Activated CD4-positive, alpha-beta T cell treated with anti-CD3 and anti-CD28 coated beads, Interleukin-2, Interleukin-6, amounts not matched to agents 100 ng/mL and 50 ng/mL, durations not matched to agents 16 hours and 8 hours (primary cell): ENCODE results near the gene DBP.

ENCODE experiments used
- DNase-seq: peaks from one replicate; pipeline ENCODE4 v3.0.0-alpha.2; 2020

The DBP gene

GRCh38 chr19:48606463-48607358 lies 30.5 kb downstream of the DBP start, which contains the start of gene SPACA4:
TSS of gene SPACA4 (plus strand) at chr19:48606742. CDS start at chr19:48606979, 237 bp downstream.
- DNase-seq = no peak

GRCh38 chr19:48603850-48604249 lies 33.3 kb downstream of the DBP start:
- no peak for DNase-seq

GRCh38 chr19:48603449-48603848 lies 33.7 kb downstream of the DBP start:
- DNase-seq = no peak

- DNase-seq = no peak
Measured at GRCh38 chr19:48603001-48603400, 34.2 kb downstream of the DBP start.

GRCh38 chr19:48600679-48601417 lies 36.3 kb downstream of the DBP start:
- no peak for DNase-seq

- DNase-seq = no peak
Measured at GRCh38 chr19:48598996-48599700, 38.0 kb downstream of the DBP start.

GRCh38 chr19:48596679-48597465 lies 40.3 kb downstream of the DBP start:
- peak; percentile 62 for DNase-seq

GRCh38 chr19:48596237-48596636 lies 40.9 kb downstream of the DBP start:
- DNase-seq = no peak

- no peak for DNase-seq
Measured at GRCh38 chr19:48595833-48596232, 41.3 kb downstream of the DBP start.

- DNase-seq = no peak
Measured at GRCh38 chr19:48595171-48595570, 42.0 kb downstream of the DBP start.

DNA sequence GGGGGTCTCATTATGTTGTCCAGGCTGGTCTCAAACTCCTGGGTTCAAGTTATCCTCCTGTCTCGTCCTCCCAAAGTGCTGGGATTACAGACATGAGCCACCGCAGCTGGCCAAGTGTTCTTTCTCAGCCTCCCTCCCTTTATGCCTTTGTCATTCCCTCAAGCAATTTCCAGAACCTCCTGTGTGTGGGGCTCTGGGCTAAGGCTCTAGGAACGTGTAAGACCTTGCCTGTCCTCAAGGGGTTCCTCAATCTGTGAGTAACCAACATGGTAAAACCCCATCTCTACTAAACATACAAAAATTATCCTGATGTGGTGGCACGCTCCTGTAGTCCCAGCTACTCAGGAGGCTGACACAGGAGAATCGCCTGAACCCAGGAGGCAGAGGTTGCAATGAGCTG lies 46.2 kb downstream of the DBP start:
- DNase-seq = no peak

DNA sequence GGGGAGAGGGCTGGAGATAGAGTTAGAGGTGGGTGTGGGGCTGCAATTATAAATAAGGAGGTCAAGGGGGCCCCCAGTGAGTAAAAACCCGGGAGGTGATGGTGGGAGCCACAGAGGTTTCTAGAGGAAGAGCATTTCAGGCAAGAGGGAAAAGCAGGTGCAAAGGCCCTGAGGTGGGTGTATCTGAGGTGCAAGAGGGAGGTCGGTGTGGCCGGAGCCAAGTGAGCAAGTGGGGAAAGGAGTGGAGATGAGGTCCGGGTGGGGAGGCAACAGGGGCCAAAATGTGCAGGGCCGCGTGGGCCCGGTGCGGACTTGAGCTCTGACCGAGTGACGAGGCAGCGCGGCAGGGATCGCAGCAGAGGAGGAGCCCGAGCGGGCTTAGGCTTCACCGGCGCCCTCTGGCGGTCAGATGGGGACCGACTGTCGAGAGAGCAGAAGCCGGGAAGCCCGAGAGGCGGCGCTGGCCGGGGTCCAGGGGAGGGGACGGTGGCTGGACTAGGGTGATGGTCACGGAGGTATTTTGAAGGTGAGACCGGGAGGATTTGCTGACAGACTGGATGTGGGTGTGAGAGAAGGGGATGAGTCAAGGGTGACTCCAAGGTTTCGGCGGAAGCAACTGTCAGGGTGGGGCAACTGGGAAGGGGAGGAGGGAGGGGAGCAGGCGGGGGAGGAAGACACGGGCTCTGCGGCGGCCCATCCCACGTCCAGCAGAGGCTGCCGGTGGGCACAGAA lies 48.3 kb downstream of the DBP start:
- DNase-seq = peak; percentile 93

DNA sequence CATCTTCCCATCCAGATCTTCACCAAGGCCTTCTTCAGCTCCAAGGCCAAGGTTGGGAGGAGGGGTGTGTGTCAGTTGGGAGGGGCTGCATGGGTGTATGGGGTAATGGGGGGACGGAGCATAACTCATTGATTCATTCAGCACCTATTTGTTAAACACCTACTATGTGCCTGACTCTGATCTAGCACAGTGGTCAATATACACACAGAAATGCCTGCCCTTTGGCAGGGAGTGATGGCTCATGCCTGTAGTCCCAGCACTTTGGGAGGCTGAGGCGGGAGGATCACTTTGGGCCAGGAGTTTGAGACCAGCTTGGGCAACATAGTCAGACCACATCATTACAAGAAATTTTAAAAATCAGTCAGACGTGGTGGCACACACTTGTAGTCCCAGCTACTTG lies 49.8 kb downstream of the DBP start:
- no peak for DNase-seq

- no peak for DNase-seq
Measured at GRCh38 chr19:48582168-48582567, 55.0 kb downstream of the DBP start.
